Fibroblast of mammary gland (primary cell): ENCODE data around the gene SLC9B2.

Experiments
- DNase-seq: peaks from one replicate; pipeline ENCODE4 v3.0.0-alpha.2; 2010; ENCODE audit warnings: low read depth
- H3K4me3 ChIP-seq: 2 replicates; pipeline ENCODE4 v1.5.1; 2011; ENCODE audit warnings: low read depth, mild to moderate bottlenecking, low read length, moderate library complexity; ENCODE audit not compliant: control insufficient read depth
- CTCF ChIP-seq: conservative IDR thresholded peaks from 2 replicates; pipeline ENCODE4 v1.5.1; 2011; ENCODE audit warnings: low read depth, low read length, inconsistent platforms; ENCODE audit not compliant: control insufficient read depth, insufficient read depth

SLC9B2 gene

GRCh38 chr4:103085555-103086196 lies 9.1 kb upstream of the SLC9B2 start:
- no peak for TF ChIP-seq CTCF
- no peak for DNase-seq

DNA sequence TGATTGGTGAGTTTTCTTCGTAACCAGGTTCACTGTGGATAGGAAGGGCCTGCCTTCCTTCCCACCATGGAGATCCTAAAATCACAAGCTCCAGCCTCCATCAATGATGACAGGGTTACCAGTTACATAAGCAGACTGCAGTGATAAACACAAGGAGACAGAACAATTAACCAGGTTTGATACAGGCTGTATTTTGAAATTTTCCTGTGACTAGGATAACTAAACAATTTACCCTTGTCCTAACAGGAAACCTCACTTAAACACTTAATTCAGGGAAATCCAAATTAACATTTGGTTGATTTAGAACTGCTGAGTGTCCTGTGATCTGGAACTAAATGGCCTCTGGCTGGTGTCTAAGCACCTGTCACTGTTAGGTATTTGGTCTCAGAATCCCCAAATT lies 3.1 kb upstream of the SLC9B2 start:
- no peak for DNase-seq
- TF ChIP-seq CTCF, result no peak
- no peak overlapping the region for H3K4me3 ChIP-seq

More at GRCh38 chr4:103085555-103086196, 9.1 kb upstream of the SLC9B2 start:
- no peak overlapping the region for H3K4me3 ChIP-seq

GRCh38 chr4:103075894-103076746 lies 441 bp downstream of the SLC9B2 start:
- peak overlapping the region; percentile 81 for H3K4me3 ChIP-seq
- TF ChIP-seq CTCF, result peak; percentile 13
- peak; percentile 68 for DNase-seq

DNA sequence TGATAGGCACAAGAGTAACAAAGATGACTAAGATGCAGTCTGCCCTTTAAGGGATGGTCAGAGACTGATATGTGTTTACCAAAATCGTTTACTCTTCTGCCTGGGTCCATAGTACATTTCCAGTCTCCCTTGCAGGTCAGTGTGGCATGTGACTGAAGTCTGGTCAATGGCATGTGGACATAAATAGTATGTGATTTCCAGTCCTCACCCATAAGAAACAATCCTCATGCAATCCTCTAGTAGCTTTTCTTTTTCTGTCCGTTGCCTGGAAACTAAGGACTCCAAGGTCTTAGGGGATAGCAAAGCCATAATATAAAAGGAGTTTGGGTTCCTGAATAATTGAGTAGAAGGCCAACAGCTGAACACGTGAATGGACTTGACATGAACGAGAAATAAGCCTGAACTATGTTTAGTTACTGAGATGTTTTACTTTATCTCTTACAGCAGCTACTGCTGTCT lies 1.1 kb downstream of the SLC9B2 start:
- TF ChIP-seq CTCF, result no peak
- H3K4me3 ChIP-seq, result peak overlapping the region; percentile 81
- peak; percentile 34 for DNase-seq

DNA sequence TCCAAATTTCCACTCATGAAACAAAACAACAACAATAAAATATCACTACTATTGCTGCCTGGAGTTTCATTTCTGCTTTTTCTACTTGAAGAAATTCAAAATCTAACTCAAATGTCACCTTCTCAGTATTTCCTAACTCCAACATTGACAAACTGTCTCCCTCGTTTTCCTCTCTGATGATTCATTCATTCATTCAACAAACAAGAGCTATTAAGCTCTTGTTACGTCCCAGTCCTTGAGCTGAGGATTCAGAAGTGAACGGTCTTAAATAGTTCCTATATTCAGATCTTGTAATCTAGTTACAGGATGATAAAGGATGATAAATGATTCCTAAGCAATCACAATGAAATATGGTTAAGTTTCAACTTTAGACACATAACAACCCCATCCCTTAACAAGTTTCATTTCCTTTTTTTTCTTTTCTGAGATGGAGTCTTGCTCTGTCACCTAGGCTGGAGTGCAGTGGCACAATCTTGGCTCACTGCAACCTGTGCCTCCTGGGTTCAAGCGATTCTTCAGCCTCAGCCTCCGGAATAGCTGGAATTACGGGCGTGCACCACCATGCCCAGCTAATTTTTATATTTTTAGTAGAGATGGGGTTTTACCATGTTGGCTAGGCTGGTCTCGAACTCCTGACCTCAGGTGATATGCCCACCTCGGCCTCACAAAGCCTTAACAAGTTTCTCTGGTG lies 1.7 kb downstream of the SLC9B2 start:
- peak overlapping the region; percentile 81 for H3K4me3 ChIP-seq
- DNase-seq, result peak; percentile 62
- no peak for TF ChIP-seq CTCF

GRCh38 chr4:103073792-103074438 lies 2.6 kb downstream of the SLC9B2 start:
- no peak overlapping the region for H3K4me3 ChIP-seq
- TF ChIP-seq CTCF, result no peak
- peak; percentile 23 for DNase-seq
